Ecto neural progenitor cell (in vitro differentiated cells): ENCODE measurements around the gene TBX2.

ENCODE experiments used
- DNase-seq: peaks from one replicate; pipeline ENCODE4 v3.0.0-alpha.2; 2018; ENCODE audit warnings: low spot score

The TBX2 gene

DNA sequence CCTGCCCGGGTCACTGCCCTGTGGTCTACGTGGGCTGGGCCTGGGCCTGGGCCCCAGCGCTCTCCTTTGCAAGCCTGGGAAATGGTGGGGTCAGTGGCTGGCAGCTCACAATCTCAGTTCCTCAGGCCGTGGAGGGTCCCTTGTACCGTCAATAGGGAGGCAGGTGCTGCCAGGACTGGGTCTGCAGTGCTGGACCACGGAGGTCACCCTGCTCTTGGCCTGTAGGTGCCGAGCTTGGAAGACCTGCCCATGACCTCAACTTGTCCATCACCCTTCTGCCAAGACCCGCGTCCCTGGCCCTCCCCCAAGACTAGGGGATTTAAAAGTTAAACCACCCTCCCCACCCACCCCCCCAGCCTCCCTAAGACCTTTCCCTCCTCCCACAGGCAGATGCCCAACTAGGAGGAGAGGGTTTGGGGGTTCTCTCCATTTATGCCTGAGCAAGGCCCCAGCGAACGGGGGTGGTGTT is 2.5 kb downstream of the TBX2 start:
- DNase-seq = no peak

- DNase-seq = peak; percentile 77
Measured at GRCh38 chr17:61402978-61403800, 3.5 kb downstream of the TBX2 start.

DNA sequence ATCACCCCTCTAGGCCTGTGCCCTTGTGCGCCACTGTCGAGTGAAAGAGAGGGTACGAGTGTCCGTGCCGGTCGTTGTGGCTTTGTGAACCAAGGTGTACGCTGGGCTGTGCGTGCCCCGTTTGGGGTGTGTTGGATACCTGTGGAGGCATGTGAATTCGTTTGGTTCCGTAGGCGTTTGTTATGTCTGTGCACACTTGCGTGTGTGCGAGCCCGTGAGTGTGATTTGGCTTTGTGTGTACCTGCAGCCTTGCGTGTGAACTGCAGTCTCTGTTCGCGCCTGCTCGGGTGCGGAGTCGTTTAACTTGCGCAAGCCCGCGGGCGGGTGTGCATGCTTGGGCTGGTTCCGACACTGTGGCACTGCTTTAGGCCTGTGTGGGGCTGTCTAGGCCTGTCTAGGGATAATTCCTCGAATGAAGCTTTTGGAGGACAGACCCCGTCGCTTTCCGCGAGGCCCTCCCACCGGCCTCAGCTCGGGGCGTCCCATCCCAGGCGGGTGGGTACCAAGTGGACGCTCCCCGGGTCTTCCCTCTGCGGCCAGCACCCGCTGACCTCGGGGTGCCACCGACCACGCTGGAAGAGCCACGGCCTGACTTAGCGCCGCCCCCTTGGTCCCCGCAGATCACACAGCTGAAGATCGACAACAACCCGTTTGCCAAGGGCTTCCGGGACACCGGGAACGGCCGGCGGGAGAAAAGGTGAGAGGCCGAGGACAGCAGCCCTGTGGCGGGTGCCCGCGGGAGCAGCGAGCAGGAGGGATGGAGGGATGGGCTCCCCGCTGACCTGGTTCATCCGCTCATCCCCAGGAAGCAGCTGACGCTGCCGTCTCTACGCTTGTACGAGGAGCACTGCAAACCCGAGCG is 4.4 kb downstream of the TBX2 start:
- DNase-seq = peak; percentile 72

DNA sequence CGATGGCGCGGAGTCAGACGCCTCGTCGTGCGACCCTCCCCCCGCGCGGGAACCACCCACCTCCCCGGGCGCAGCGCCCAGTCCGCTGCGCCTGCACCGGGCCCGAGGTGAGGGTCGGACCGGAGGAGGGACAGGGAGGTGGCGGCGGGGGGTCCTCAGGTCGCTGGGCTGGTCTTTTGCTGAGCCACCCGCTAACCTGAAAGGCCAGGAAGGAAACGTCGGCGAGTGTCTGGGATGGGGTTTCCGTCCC is 4.9 kb downstream of the TBX2 start:
- DNase-seq = no peak

DNA sequence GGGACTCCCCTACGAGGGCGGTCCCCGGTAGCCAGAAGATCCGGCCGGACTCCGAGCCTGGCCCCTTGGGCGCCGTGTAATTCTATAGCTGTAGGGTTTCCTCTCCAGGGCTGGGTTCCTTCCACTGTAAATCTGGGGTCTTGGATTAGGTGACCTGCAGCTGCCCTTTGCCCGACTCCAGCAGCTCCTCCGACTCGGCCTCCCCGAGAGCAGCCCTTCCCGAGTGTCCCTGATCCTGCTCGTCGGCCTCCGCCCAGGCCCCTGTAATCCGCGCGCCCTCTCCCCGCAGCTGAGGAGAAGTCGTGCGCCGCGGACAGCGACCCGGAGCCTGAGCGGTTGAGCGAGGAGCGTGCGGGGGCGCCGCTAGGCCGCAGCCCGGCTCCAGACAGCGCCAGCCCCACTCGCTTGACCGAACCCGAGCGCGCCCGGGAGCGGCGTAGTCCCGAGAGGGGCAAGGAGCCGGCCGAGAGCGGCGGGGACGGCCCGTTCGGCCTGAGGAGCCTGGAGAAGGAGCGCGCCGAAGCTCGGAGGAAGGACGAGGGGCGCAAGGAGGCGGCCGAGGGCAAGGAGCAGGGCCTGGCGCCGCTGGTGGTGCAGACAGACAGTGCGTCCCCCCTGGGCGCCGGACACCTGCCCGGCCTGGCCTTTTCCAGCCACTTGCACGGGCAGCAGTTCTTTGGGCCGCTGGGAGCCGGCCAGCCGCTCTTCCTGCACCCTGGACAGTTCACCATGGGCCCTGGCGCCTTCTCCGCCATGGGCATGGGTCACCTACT is 5.5 kb downstream of the TBX2 start:
- peak; percentile 84 for DNase-seq

DNA sequence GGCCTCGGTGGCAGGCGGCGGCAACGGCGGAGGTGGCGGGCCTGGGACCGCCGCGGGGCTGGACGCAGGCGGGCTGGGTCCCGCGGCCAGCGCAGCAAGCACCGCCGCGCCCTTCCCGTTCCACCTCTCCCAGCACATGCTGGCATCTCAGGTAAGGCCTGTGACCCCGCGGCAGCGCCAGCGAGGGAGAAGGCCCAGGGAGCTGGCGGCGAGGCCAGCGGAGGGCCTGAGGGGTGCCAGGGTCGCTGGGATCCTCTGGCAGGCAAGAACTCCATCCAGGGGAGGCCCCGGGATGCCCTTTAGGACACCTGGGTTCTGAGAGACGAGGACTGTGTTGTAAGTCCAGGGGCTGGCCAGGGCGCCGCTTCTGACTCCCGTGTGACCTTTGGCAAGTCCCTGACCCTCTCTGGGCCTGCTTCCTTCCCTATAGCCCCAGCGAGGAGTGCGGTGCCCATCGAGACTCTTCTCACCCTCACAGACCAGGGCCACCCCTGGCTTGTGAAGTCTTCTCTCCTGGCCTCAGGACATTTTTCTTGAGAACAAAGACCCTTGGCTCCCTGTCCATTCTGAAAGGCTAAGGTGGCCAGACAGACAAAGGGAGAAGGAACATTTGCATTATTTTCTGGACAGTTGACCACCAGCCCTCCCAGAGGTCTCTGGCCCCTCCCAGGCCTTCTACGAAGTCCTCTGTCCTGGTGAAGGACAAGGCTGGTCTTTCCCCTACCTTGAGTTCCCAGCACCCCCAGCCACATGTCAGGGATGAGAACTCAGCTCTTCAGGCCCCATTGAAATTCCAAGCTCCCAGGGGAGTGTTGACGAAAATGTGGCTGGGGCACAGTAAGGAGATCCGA is 6.3 kb downstream of the TBX2 start:
- peak; percentile 45 for DNase-seq

DNA sequence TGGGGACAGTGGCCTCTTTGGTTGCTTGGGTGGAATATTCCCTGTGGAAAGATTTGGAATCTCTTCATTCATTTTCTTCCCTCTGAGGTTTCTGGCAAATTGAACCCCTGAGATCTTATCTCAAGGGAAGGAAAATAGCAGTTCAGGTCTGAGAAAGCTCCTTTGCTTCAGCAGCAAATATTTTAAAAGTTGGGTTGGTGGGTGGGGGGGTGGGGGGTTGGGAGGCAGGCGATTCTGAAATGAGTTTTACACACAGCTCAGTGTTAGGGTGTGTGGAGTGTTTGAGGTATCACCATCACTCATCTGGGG is 6.8 kb downstream of the TBX2 start:
- DNase-seq = no peak

DNA sequence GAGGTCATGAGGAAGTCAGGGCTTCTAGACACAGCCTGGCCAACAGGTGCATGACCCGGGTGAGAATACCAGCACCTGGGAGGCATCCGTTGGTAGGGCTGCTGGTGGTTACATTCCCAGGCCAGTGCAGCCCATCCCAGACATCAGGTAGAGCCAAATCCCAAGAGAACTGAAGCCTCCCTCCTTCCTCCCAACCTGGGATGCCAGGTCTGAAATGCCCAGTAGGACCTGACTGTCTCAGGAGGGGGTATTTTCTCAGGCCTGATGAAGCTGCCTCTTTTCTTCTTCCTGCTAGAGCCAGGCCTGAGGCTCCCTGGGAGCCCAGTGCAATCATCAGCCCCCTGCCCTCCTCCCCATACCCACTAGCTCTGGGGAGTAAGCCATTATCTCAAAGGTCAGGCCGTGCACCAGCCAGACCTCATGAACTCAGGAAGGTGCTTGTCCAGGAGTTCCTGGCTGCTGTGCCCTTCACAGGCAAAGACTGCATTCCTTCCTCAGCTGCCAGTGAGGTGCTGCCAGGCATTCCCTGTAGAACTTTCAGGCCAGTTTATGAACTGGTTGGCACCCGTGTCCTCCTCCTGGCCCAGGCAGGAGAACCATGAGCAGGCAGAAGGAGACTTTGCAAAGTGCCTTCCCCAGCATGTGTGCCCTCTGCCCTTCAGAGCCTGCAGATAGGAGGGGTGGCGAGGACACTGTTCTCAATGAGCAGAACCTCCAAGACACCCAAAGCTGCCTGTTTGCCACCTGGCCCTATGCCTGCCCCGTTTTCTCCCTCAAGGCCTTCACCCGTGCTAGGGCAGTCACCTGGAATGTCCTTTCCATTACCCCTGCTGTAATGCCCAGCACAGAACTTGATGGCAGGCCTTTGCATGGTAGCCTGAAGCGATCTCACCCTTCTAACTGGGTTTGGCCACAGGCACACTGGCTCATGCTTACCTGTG is 7.6 kb downstream of the TBX2 start:
- DNase-seq = peak; percentile 51

- peak; percentile 64 for DNase-seq
Measured at GRCh38 chr17:61408151-61409041, 8.8 kb downstream of the TBX2 start.

DNA sequence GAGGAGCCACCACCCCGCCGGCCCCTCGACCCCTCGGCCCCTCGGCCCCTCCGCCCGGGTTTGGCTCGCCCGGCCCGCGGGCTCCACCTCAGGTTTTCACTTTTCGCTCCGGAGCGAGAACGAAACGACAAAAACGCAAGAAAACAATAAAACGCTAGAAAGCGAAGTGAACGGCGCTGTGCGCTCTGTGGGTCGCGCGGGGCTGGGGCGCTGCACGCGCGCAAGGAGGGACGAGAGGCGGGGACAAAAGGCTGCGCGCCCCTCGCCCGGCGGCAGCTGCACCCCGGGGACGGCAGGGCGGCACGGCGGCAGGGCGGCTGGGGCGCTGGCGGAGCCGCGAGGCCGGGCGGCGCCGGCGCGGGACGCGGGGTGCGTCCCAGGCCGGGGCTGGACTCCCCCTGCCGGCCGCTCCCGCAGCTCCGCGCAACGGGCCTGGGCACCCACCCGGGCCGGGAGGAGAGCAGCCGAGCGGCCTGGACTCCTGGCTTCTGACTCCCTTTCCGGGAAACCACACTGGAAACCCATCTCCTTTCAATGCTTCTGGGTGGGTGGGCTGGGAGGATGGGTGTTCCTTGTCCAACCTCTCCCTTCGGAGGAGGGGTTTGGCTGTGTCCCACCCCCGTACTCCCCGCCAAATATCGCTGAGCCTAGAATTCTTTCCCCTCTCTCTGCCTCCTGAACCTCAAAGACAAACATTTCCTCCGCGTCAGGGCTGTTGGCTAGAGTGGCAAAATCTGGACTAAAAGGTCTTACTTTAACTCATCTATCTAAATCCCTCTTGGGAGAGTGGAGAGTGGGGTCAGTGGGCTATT is 9.9 kb downstream of the TBX2 start:
- peak; percentile 80 for DNase-seq

GRCh38 chr17:61410141-61411010 is 10.7 kb downstream of the TBX2 start:
- peak; percentile 92 for DNase-seq

GRCh38 chr17:61411011-61411260 is 11.3 kb downstream of the TBX2 start:
- no peak for DNase-seq

- DNase-seq = peak; percentile 87
Measured at GRCh38 chr17:61411261-61412142, 11.9 kb downstream of the TBX2 start.

DNA sequence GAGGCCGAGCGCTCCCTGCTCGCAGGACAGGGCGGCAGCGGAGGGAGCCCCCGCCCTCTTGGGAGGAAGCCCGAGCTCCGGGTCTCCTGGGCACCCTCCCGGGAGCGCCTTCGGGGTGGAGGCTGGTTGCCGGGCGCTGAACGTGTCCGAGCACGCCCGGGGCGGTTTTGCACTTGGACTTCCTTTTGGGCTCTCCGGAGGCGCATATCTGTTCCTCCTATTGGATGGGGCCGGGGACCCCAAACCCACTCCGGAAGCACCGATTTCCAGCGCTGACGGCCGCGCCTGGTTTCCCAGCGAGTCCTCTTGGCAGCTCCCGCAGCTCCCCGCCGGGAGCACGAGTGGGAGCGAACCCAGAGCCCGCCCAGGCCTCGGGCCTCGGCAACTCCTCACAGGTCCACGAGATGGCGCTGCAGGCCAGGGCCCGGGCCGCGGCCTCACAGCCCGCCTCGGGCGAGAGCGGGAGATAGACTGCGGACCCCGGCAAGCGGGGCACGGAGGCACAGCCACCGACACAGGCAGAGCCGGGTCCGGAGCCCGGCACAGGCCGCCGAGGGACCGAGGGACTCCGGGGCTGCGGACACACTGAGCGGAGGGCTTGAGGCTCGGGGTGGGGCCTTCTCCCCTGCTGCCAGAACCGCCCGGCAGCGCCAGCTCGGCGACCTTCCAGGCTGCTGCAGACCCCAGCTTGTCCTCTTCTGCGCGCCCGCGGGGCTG is 12.7 kb downstream of the TBX2 start:
- DNase-seq = peak; percentile 96

DNA sequence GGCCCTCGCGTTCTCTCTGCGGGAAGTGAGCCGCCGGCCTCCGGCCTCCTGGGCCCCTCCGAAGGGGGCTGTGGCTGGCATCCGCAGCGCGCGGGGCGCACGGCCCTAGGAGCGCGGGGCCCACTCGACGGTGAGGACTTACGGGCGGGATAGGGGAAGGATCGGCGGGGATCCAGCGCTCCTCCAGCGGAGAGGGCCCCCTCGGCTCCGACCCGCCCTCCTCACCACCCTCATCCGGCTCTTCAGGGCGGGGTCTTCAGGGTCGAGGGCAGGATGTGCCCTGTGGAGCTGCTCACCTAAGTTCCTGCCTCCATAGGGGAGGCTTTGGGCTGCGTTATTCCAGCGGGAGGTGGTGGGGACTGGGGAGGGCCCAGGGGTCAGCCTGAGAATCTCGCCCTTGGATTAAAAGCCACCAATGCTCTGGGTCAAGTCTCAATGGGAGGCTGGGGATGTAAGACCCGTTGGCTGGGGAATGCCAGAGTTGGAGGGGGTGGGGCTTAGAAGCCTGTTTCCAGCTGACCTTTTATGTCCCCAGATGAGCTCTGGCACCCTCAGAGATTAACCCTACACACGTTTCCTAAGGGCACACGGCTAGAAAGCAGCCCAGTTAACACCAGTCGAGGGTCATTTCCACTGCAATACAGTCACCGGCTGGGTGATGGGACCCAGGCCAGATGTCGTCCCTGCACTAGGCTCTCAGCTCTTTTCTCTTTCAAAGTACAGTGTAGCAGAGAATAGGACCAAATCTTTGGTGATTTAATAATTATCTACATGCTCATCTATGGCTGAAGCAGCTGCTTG is 13.4 kb downstream of the TBX2 start:
- no peak for DNase-seq
